CD4-positive, alpha-beta T cell (primary cell): ENCODE measurements around the gene MTUS2. TPM values are rescaled to one million over a fixed set of nuclear protein-coding genes. Genes with fewer than 3 reads are reported as not detected.

ENCODE experiments used
- ATAC-seq: fragments of 200-7000 bp; cut with Tn5 transposase; one replicate; pipeline ENCODE4 v1.10.0; 2022; ENCODE audit warnings: mild to moderate bottlenecking; ENCODE audit not compliant: poor library complexity
- CTCF ChIA-PET: fragments of 350-600 bp; sonication (Branson Sonifier 250); formaldehyde crosslinking; loops from one replicate; lab custom pipeline; 2021; ENCODE audit warnings: antibody characterized with exemption, inconsistent platforms; lab: Charles Lee
- POLR2A ChIA-PET: fragments of 350-600 bp; sonication (Branson Sonifier 250); formaldehyde crosslinking; loops from one replicate; lab custom pipeline; 2021; ENCODE audit warnings: antibody characterized with exemption, inconsistent platforms; lab: Charles Lee
- DNase-seq, 14 experiments: peaks; one replicate each; pipeline ENCODE4 v3.0.0-alpha.2; 2013 to 2020; ENCODE audit warnings: mixed read lengths in 2 of 14
- H3K27ac ChIP-seq, 2 donors: one replicate each; pipeline versions ENCODE4 v1.5.1 to v1.7.0; 2013; ENCODE audit warnings: low read length in 2 of 2, low read depth in 1 of 2, mild to moderate bottlenecking in 1 of 2
- H3K27me3 ChIP-seq, 2 experiments: 1 replicate in 1 of 2; 2 replicates in 1 of 2; pipeline versions ENCODE4 v1.6.1 to v1.7.0; 2013; ENCODE audit warnings: low read length in 2 of 2, control low read depth in 1 of 2, mild to moderate bottlenecking in 1 of 2, moderate library complexity in 1 of 2; ENCODE audit not compliant: insufficient read depth in 2 of 2, control insufficient read depth in 1 of 2
- H3K36me3 ChIP-seq: one replicate; pipeline ENCODE4 v1.6.1; 2013; ENCODE audit warnings: low read length, control low read depth; ENCODE audit not compliant: insufficient read depth
- H3K4me1 ChIP-seq: one replicate; pipeline ENCODE4 v1.6.1; 2013; ENCODE audit warnings: low read length, control low read depth; ENCODE audit not compliant: insufficient read depth
- H3K4me3 ChIP-seq: one replicate; pipeline ENCODE4 v1.5.1; 2013; ENCODE audit warnings: mild to moderate bottlenecking, low read length, moderate library complexity
- H3K9me3 ChIP-seq, 2 experiments: 1 replicate in 1 of 2; 2 replicates in 1 of 2; pipeline versions ENCODE4 v1.6.1 to v1.7.0; 2013; ENCODE audit warnings: low read length in 2 of 2, mild to moderate bottlenecking in 2 of 2, control low read depth in 1 of 2, moderate library complexity in 1 of 2; ENCODE audit not compliant: control insufficient read depth in 1 of 2, insufficient read depth in 1 of 2
- H3K27ac Mint-ChIP-seq: one replicate; pipeline ENCODE4 v1.8.0; 2020; ENCODE audit warnings: mixed read lengths
- H3K27me3 Mint-ChIP-seq: one replicate; pipeline ENCODE4 v1.8.0; 2021; ENCODE audit warnings: mixed read lengths
- H3K36me3 Mint-ChIP-seq: one replicate; pipeline ENCODE4 v1.8.0; 2021; ENCODE audit warnings: low read depth, mixed read lengths
- H3K4me1 Mint-ChIP-seq: one replicate; pipeline ENCODE4 v1.8.0; 2021; ENCODE audit warnings: low read depth, mixed read lengths
- H3K4me3 Mint-ChIP-seq: one replicate; pipeline ENCODE4 v1.8.0; 2020; ENCODE audit warnings: mild to moderate bottlenecking, mixed read lengths
- H3K9me3 Mint-ChIP-seq: one replicate; pipeline ENCODE4 v1.8.0; 2020; ENCODE audit warnings: mixed read lengths
- CTCF ChIP-seq: fragments of 200-600 bp; IDR thresholded peaks from one replicate; pipeline ENCODE4 v1.8.0; 2022; ENCODE audit warnings: antibody characterized with exemption, mild to moderate bottlenecking
- intact Hi-C, 2 experiments: fragments of 100-400 bp; cut with DNase I in 1 of 2; cut with micrococcal nuclease in 1 of 2; formaldehyde crosslinking; loops; one replicate each; pipeline versions ENCODE4 v1.15.1 to v1.9.0; 2023 to 2025; cut with DNase I, micrococcal nuclease
- total RNA-seq, 174 experiments: library from RNA in 2 of 174; stranded (reverse) in 2 of 174; gene quantifications; one replicate each; pipeline ENCODE4 v1.2.3 and lab custom pipeline; 2021 to 2026

Gene MTUS2
- total RNA-seq, 2 experiments from 2014 or later, result 0.38 to 0.81 TPM

- no peak for ATAC-seq
- Mint-ChIP-seq H3K4me3 (no peak overlapping the region), H3K4me1 (no peaks in the 10 kb centered on the region), H3K27ac (no peak overlapping the region), H3K27me3 (peaks cover 17% of the 10 kb centered on the region), H3K36me3 (no peaks in the 10 kb centered on the region), H3K9me3 (peaks cover 3% of the 10 kb centered on the region)
- no peak overlapping the region for H3K4me3 ChIP-seq
- CTCF ChIA-PET, result no interaction called here
- H3K9me3 ChIP-seq, result peaks cover 3 to 4% of the 10 kb centered on the region in 2 experiments
- no peak for DNase-seq
- H3K27ac ChIP-seq, result no peak overlapping the region
- intact Hi-C loops, result no loop called here
- no peaks in the 10 kb centered on the region for H3K4me1 ChIP-seq
- H3K36me3 ChIP-seq, result no peaks in the 10 kb centered on the region
- POLR2A ChIA-PET, result no interaction called here
- no peak for TF ChIP-seq CTCF
- peaks cover 3 to 5% of the 10 kb centered on the region in 2 experiments for H3K27me3 ChIP-seq
These were observed 46.8 kb downstream of the MTUS2 start for GRCh38 chr13:28866932-28867331.

- Histone ChIP-seq H3K27ac (no peak overlapping the region), H3K4me1 (no peaks in the 10 kb centered on the region), H3K27me3 (peaks cover 3 to 5% of the 10 kb centered on the region in 2 experiments), H3K36me3 (no peaks in the 10 kb centered on the region), H3K4me3 (no peak overlapping the region), H3K9me3 (peaks cover 4 to 11% of the 10 kb centered on the region in 2 experiments)
- ATAC-seq (no peak), DNase-seq (no peak)
- no peak overlapping the region for H3K27ac Mint-ChIP-seq
- ChIA-PET CTCF (no interaction called here), POLR2A (no interaction called here)
- H3K27me3 Mint-ChIP-seq, result peaks cover 19% of the 10 kb centered on the region
- H3K9me3 Mint-ChIP-seq, result peaks cover 9% of the 10 kb centered on the region
- intact Hi-C loops, result no loop called here
- H3K4me3 Mint-ChIP-seq, result no peak overlapping the region
- TF ChIP-seq CTCF, result no peak
- no peaks in the 10 kb centered on the region for H3K4me1 Mint-ChIP-seq
- no peaks in the 10 kb centered on the region for H3K36me3 Mint-ChIP-seq
These were observed 47.4 kb downstream of the MTUS2 start for GRCh38 chr13:28867564-28867963.

- CTCF ChIA-PET, result no interaction called here
- no peak overlapping the region for H3K4me3 ChIP-seq
- no peak for DNase-seq
- no peak for TF ChIP-seq CTCF
- POLR2A ChIA-PET, result no interaction called here
- H3K9me3 ChIP-seq, result peaks cover 7 to 13% of the 10 kb centered on the region in 2 experiments
- Mint-ChIP-seq H3K27me3 (peaks cover 17% of the 10 kb centered on the region), H3K4me3 (no peak overlapping the region), H3K9me3 (peaks cover 10% of the 10 kb centered on the region), H3K36me3 (no peaks in the 10 kb centered on the region), H3K27ac (no peak overlapping the region), H3K4me1 (no peaks in the 10 kb centered on the region)
- H3K36me3 ChIP-seq, result no peaks in the 10 kb centered on the region
- H3K4me1 ChIP-seq, result no peaks in the 10 kb centered on the region
- intact Hi-C loops, result no loop called here
- H3K27me3 ChIP-seq, result peaks cover 0 to 3% of the 10 kb centered on the region in 2 experiments
- no peak overlapping the region for H3K27ac ChIP-seq
- no peak for ATAC-seq
These were observed 52.5 kb downstream of the MTUS2 start for GRCh38 chr13:28872427-28873176.
